Activated naive CD4-positive, alpha-beta T cell (primary cell): Measurements from ENCODE around the gene P4HTM.
A peak's percentile ranks its signal among the peaks of the same experiment; 100 is the strongest.

Experiments used
- DNase-seq, 4 experiments: peaks; one replicate each; lab custom pipeline; 2025; lab: John Stamatoyannopoulos, UW

Gene P4HTM

GRCh38 chr3:49023775-49024174 is 33.7 kb downstream of the P4HTM start:
- no peak for DNase-seq

- no peak for DNase-seq
These were observed 34.4 kb downstream of the P4HTM start for GRCh38 chr3:49024449-49024848.

- no peak for DNase-seq
These were observed 35.2 kb downstream of the P4HTM start for GRCh38 chr3:49025005-49025792.

GRCh38 chr3:49025793-49026520 is 35.9 kb downstream of the P4HTM start:
- DNase-seq, result no peak

- DNase-seq, result no peak
These were observed 36.5 kb downstream of the P4HTM start for GRCh38 chr3:49026536-49026935.

- DNase-seq, result no peak
These were observed 37.6 kb downstream of the P4HTM start for GRCh38 chr3:49027634-49028033.

- DNase-seq, result no peak
These were observed 38.2 kb downstream of the P4HTM start for GRCh38 chr3:49028298-49028672.

GRCh38 chr3:49028673-49029562 is 38.9 kb downstream of the P4HTM start, which contains the start of gene IMPDH2:
IMPDH2 (minus strand) TSS chr3:49029398; CDS start chr3:49029350, 48 bp downstream.
- peak; percentile 88 to 91 (median 88) for DNase-seq

GRCh38 chr3:49029563-49029884 is 39.5 kb downstream of the P4HTM start:
- no peak for DNase-seq

GRCh38 chr3:49030321-49030720 is 40.3 kb downstream of the P4HTM start:
- DNase-seq, result no peak

GRCh38 chr3:49032646-49033304 is 42.7 kb downstream of the P4HTM start:
- no peak for DNase-seq

GRCh38 chr3:49034650-49035049 is 44.6 kb downstream of the P4HTM start:
- DNase-seq, result no peak

GRCh38 chr3:49035281-49035680 is 45.2 kb downstream of the P4HTM start:
- DNase-seq, result no peak

- no peak for DNase-seq
These were observed 63.5 kb downstream of the P4HTM start for GRCh38 chr3:49053543-49053942.

GRCh38 chr3:49054344-49054862 is 64.4 kb downstream of the P4HTM start:
- DNase-seq, result no peak
